ELR (cell line): ENCODE data around the gene ITGB3.
"Not testable (repeated sequence)": the region's sequence is repeated elsewhere in the genome, so short reads cannot be mapped to it uniquely, and the experiment has no call there.

Experiments used
- DNase-seq: peaks from one replicate; pipeline ENCODE4 v3.0.0-alpha.2; 2015; ENCODE audit warnings: low read depth

Gene ITGB3

DNA sequence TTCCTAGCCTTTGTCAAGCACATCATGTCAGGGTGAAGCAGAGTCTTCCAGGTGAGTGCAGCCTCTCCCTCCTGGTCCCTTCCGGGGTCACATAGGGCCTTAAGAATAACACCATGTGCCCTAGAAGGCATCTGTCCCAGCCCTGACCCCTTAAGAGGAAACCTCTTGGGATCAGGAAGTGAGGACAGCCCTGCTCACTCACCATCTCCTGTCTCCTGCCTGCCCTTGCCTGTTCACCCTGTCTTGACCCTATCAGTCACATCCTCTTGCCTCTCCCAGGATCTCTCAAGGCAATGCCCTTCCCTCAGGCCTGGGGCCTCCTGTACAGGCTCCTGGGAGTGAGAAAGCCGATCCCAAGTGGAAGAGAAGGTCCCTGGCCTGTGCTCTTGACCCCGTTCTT is 30.6 kb upstream of the ITGB3 start:
- DNase-seq: peak; percentile 73

DNA sequence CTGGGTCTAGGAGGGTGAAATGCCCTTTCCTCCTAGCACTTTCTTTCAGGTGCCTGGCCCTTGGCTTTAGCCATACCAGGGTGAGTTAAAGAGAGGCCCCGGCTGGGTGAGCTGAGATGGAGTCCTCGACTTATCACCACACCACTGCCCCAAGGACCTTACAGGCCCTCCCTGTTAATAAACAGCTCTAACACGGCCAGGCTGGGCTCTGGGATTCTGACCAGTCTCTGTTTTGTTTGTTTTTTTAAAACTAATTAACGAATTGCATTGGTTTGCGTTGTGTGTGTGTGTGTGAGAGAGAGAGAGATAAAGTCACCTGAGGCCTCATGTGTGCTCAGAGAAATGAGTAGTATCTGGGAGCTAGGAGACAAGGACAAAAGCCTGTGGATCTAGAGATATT is 30.2 kb upstream of the ITGB3 start:
- no peak for DNase-seq

DNA sequence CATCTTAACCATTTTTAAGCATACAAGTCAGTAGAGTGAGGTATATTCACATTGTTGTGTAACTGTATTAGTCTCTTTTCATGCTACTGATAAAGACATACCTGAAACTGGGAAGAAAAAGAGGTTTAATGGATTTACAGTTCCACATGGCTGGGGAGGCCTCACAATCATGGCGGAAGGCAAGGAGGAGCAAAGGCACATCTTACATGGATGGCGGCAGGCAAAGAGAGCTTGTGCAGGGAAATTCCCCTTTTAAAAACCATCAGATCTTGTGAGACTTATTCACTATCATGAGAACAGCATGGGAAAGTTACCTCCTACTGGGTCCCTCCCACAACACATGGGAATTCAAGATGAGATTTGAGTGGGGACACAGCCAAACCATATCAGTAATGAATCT is 29.6 kb upstream of the ITGB3 start:
- DNase-seq: not testable (repeated sequence)

DNA sequence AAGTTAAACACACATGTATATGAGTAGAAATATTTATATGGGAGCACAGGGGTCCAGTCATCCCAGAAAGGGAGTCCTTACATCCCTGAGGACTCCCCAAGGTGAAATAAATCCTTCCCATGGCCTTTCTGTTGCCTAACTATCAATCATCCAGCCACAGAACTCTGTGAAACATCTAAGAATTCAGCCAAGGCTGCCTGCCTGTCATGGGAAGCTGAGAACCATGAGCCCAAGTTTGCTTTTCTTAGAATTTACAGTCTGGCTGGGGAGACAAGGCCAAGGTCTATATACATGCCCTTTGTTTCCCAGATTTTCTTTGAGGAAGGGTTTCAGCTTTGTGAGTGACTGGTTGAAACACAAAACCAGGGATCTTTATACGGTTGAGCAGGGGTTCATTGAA is 28.7 kb upstream of the ITGB3 start:
- no peak for DNase-seq

- DNase-seq: peak; percentile 98
These were observed 28.2 kb upstream of the ITGB3 start for GRCh38 chr17:47225436-47225858.

GRCh38 chr17:47225911-47226688 is 27.5 kb upstream of the ITGB3 start:
- DNase-seq: peak; percentile 21

DNA sequence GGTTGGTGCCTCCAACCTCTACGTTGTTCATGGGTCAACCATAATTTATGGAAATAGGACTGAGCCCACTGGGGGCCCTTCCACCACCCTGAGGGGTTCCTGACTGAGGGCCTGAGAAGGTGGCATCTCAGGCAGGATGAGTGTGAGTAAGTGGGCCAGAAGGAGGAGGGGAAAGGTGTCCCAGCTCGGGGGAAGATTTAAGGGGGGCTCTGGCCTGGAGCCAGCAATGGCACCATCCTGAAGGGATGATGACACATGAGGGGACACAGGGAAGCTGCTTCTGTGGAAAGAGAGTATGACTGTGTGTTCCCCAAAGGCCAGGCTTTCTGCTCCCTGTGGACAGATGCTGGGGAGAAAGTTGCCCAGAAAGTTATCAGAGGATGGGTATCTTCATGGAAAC is 25.8 kb upstream of the ITGB3 start:
- DNase-seq: no peak

DNA sequence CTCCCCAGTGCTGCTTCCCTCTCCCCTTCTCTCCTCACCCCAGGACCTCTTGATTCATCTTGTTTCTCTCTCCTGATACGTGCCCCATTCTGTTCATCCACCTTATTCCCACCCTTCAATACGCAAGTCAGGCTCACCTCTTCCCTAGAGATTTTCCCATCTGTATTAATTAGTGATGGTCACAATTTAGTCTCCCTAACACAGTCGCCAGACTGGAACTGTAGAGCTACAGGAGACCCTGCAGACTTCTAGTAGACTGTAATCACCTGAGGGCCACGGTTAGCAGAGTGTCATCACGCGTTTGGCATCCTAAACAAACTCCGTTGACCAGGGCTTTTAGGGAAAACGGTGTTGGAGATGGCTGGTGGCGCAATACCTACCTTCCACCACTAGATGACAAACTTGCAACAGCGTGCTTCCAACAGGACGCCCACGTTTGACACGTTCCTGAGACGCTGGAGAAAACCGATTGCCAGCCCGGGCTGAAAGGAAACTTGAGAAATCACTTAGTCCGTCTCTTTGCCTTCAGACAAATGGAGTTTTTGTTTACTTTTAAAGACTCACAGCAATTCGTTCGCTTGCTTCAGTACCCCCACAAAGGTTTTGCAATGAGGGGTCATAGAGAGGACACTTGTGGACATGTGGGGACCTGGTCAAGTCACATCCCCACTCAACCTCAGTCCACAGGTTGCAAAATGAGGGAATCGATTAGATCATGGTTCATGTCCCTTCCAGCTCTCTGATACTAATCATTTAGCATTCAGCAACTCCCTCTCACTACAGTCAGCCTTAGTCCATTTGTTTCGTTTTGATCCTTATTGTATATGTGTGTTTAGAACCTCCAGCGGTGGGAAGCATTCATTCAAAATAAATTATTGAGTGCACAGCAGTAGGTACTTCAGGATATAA is 23.8 kb upstream of the ITGB3 start:
- peak; percentile 97 for DNase-seq

GRCh38 chr17:47230864-47231263 is 22.8 kb upstream of the ITGB3 start:
- DNase-seq: no peak

DNA sequence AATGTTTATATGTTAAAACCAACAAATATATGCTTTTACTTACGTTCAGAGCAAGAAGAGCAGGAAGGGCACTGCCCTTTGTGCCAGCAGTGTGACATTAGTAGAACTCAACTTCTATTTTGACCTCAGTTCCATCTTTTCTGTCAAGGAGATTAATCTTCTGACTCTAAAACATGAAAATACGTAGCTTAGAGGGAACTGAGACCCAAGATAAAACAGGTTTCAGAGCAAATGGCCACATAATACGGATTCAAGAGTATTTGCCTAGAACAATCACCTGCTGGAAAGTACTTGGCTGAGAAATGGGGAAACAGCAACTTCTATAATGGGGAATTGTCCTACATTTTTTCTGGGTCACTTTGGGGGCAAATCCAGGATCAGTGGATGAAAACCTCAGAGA is 22.3 kb upstream of the ITGB3 start:
- DNase-seq: no peak

DNA sequence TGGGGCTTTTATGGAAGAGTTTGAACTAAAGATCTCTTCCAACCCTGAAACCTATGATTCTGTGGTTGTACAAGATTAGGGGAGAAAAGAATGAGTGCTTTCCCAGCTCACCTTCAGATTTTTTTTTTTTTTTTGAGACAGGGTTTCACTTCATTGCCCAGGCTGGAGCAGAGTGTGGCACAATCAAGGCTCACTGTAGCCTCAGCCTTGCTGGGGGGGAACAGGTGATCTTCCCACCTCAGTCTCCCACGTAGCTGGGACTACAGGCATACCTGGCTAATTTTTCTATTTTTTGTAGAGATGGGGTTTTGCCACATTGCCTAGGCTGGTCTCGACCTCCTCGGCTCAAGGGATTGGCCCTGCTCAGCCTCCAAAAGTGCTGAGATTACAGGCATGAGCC is 21.8 kb upstream of the ITGB3 start:
- DNase-seq: no peak

DNA sequence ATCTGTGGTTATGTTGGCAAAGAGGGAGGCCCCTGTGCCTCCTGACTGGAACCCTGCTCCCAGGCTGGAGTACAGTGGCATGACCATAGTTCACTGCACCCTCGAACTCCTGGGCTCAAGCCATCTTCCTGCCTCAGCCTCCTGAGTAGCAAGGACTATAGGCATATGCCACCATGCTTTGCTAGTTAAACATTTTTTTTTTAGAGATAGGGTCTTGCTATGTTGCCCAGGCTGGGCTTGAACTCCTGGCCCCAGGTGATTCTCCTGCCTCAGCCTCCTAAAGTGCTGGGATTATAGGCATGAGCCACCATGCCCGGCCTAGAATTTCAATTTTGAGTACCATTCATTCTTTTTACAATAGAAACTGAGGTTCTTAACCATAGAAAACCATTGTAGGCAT is 21.2 kb upstream of the ITGB3 start:
- no peak for DNase-seq

- no peak for DNase-seq
These were observed 18.1 kb upstream of the ITGB3 start for GRCh38 chr17:47235506-47235905.

DNA sequence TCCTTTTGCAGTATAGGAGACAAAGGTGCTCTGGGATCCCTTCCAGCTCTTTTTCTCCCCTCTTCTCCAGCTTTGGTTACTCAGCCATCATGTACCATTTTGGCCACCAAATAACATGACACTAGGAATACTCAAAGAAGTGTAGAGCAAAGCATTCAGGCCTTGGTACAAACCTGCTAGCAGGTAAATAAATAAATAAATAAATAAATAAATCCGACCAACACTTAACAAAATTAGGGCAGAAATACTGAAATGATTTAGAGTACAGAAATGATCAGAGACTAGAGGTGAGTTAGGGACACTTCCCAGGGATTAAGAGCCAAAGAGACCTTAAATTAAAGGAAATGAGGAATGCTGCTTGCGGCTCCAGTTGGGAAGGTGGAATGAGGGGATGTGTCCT is 17.7 kb upstream of the ITGB3 start:
- no peak for DNase-seq

- no peak for DNase-seq
These were observed 15.8 kb upstream of the ITGB3 start for GRCh38 chr17:47237841-47238240.

GRCh38 chr17:47238321-47239010 is 15.2 kb upstream of the ITGB3 start:
- DNase-seq: no peak

- no peak for DNase-seq
These were observed 14.0 kb upstream of the ITGB3 start for GRCh38 chr17:47239619-47239966.

- DNase-seq: peak; percentile 100
These were observed 13.5 kb upstream of the ITGB3 start for GRCh38 chr17:47239967-47240651.

- DNase-seq: no peak
These were observed 12.8 kb upstream of the ITGB3 start for GRCh38 chr17:47240806-47241205.

DNA sequence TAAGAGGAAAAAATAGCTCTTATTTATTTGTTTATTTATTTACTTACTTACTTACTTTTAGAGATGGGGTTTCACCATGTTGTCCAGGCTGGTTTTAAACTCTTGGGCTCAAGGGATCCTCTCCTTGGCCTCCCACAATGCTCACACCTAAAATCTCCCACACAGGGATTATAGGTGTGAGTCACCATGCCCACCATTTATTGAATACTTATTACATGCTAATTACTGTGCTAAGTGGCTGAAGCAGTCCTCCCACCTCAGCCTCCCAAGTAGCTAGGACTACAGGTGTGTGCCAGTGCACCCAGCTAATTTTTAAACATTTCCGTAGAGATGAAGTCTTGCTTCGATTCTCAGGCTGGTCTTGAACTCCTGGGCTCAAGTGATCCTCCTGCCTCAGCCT is 11.0 kb upstream of the ITGB3 start:
- DNase-seq: no peak

DNA sequence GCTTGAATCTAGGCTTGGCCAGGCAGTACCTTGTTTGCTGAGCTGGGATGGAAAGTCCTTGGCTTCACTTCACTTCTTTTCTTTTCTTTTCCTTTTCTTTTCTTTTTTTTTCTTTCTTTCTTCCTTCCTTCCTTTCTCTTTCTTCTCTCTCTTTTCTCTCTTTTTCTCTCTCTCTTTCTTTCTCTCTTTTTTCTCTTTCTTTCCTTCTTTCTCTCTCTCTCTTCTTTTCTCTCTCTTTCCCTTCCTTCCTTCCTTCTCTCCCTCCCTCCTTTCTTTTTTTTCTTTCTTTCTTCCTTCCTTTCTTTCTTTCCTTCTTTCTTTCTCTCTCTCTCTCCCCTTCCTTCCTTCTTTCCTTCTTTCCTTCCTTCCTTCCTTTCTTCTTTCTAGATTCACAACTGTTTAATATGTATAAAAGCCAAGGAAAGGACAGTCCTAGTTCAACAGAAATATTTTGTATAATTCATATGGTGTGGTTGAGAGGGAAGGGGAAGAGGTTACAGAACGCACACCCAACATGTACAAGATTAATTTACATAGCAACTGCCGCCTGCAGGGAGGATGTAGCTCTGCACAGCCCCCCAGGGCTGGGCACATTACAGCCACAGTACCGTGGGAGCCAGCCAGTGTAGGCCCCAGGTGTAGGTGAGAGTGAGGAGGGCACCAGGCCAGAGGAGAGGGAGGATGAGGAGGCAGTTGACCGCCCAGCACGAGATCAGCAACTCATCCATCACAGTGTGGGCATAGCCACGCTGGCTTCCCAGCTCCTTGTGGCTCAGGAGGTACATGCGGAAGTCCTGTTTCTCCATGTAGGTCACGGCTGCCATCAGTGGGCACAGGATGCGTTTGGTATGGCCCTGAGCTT is 9.7 kb upstream of the ITGB3 start:
- DNase-seq: no peak
